ENCODE results near the gene CYS1.
A peak's percentile ranks its signal among the peaks of the same experiment; 100 is the strongest.
"Not testable (repeated sequence)": the region's sequence is repeated elsewhere in the genome, so short reads cannot be mapped to it uniquely, and the experiment has no call there.

CYS1 gene

DNA sequence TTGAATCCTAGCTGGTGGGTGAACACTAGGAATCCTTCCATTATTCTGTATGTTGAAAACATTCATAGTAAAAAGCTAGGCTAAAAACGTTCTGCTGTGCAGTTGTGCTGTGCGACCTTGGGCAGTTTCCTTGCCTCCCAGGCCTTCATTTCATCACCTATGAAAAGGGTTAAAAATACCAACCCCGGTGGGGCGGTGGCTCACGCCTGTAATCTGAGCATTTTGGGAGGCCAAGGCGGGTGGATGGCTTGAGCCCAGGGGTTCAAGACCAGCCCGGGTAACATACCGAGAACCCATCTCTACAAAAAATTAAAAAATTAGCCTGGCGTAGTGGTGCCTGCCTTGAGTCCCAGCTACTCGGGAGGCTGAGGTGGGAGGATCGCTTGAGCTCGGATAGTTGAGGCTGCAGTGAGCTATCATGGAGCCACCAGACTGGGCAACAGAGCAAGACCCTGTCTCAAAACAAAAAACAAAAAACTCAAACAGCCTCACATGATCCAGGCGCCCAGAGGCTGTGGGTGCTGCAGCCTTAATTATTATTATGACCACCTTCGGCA lies 39.5 kb upstream of the CYS1 start:
- POLR2A ChIA-PET: interaction anchor here (0.7 kb wide), 1 partner anchor 561 kb away, joined by 3 read pairs; no protein-coding TSS in a partner anchor
- peak overlapping the region; percentile 69 for H3K4me3 ChIP-seq (ENCODE audit: low read depth, low read length)
- CTCF ChIA-PET: interaction anchor here (1.8 to 4.4 kb wide), 5 partner anchors 23 to 320 kb away, joined by 5 to 23 read pairs (median 18); no protein-coding TSS in a partner anchor

DNA sequence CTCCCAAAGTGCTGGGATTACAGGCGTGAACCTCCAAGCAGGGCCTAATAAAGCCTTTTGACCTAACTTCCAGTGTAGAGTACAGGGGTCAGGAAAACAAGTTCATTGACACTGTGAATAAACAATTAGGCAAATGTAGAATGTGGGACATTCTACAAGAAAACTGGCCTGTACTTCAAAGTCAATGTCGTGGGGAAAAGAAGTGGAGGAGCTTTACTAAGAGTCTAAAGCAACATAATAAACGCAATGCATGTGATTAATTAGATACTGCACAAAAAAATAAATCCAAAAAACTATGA lies 38.8 kb upstream of the CYS1 start:
- no peak for TF ChIP-seq CTCF (IDR thresholded peaks at IDR 0.05; ENCODE audit: insufficient read depth, low read length, missing control alignments)
- CTCF ChIA-PET: interaction anchor here (0.6 to 4.4 kb wide), 8 partner anchors 10 to 320 kb away, joined by 3 to 23 read pairs (median 10); no protein-coding TSS in a partner anchor
- POLR2A ChIA-PET: interaction anchor here (0.6 to 0.7 kb wide), 2 partner anchors 562 to 585 kb away, joined by 3 read pairs; no protein-coding TSS in a partner anchor
- DNase-seq (ENCODE audit: low read depth, low spot score): no peak
- no peak overlapping the region for H3K4me3 ChIP-seq (ENCODE audit: low read depth, low read length)

More for the DNA sequence above, 39.5 kb upstream of the CYS1 start:
- TF ChIP-seq CTCF (IDR thresholded peaks at IDR 0.05; ENCODE audit: insufficient read depth, low read length, missing control alignments): no peak
- DNase-seq (ENCODE audit: low read depth, low spot score): no peak

DNA sequence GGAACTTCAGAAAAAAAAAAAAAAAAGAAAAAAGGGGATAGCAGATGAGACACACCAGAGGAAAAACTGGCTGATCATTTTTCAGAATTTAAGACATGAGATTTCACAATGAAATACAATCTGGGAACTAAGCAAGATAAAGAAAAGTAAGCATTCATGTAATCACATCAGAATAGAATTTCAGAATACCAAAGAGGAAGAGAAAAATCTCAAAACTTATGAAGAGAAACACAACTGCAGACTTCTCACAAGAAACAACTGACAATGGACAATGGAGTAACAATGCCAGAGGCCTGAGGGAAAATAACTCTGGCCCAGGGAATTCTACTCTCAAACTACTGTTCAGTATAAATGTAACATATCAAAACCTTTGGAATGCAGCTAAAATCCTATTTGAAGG lies 29.1 kb upstream of the CYS1 start:
- no peak overlapping the region for H3K4me3 ChIP-seq (ENCODE audit: low read depth, low read length)
- ChIA-PET CTCF (interaction anchor here (0.7 to 12.5 kb wide), 4 partner anchors 9 to 37 kb away, joined by 3 to 104 read pairs (median 6); no protein-coding TSS in a partner anchor), POLR2A (no interaction called here)
- DNase-seq (ENCODE audit: low read depth, low spot score): no peak
- no peak for TF ChIP-seq CTCF (IDR thresholded peaks at IDR 0.05; ENCODE audit: insufficient read depth, low read length, missing control alignments)

DNA sequence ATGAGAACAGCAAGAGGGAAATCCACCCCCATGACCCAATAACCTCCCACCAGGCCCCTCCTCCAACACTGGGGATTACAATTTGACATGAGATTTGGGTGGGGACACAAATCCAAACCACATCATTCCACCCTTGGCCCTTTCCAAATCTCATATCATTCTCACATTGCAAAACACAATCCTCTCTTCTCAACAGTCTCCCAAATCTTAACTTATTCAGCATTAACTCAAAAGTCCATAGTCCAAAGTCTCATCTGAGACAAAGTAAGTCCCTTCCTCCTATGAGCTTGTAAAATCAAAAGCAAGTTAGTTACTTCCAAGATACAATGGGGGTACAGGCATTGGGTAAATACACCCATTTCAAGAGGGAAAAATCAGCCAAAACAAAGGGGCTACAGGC lies 24.7 kb upstream of the CYS1 start:
- POLR2A ChIA-PET; H3K4me3 ChIP-seq (ENCODE audit: low read depth, low read length); DNase-seq (ENCODE audit: low read depth, low spot score): not testable (repeated sequence)
- CTCF ChIA-PET: interaction anchor here (1.0 to 12.5 kb wide), 4 partner anchors 8 to 330 kb away, joined by 4 to 104 read pairs (median 6); no protein-coding TSS in a partner anchor

DNA sequence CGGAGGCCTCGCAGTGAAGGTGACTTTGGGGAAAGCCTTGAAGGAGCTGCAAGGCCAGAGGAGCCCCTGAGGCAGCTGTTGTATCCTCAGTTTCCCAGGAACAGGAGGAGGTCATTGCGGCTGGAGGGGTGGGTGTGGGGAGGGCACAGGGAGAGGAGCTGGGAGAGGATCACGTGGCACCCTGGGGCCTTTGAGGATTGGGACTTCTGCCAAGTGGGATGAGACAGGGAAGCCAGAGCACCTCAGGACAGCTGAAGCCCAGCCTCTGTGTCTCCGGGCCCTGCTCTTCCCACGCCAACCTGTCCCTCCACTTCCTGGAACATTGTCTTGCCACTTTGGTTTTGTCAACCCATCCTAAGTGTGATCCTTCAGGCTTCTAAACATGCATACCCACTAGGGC lies 23.0 kb upstream of the CYS1 start:
- POLR2A ChIA-PET: no interaction called here
- CTCF ChIA-PET: no interaction called here
- no peak for DNase-seq (ENCODE audit: low read depth, low spot score)
- H3K4me3 ChIP-seq (ENCODE audit: low read depth, low read length): no peak overlapping the region
- TF ChIP-seq CTCF (IDR thresholded peaks at IDR 0.05; ENCODE audit: insufficient read depth, low read length, missing control alignments): no peak

DNA sequence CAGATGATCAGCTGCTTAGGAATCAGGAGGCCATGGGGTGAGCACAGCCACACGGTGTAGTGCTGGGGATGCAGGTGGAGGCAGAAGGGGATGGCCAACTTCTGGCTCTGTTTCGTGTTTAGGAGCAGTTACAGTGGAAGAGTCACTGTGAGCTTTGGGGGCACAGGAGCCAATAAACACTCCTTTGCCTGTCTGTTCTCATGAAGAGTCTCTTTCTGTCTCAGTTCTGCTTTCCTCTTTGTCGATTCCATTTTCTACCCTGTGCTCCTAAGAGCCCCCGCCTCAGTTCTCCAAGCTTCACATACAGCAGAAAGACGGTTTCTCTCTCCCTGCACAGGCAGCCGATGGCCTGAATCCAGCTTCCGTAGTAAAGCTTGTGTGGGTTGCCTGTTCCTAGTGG lies 21.3 kb upstream of the CYS1 start:
- no peak for DNase-seq (ENCODE audit: low read depth, low spot score)
- TF ChIP-seq CTCF (IDR thresholded peaks at IDR 0.05; ENCODE audit: insufficient read depth, low read length, missing control alignments): no peak
- no peak overlapping the region for H3K4me3 ChIP-seq (ENCODE audit: low read depth, low read length)
- CTCF ChIA-PET: interaction anchor here (0.7 to 2.3 kb wide), 6 partner anchors 11 to 286 kb away, joined by 3 to 10 read pairs (median 4); no protein-coding TSS in a partner anchor
- POLR2A ChIA-PET: no interaction called here

Data from AG04449 (cell line).